GM19193 (cell line): ENCODE data around the gene TMC4.

Experiments used
- POLR2A ChIP-seq: IDR thresholded peaks from 4 replicates; pipeline ENCODE4 v1.6.1; 2011; ENCODE audit not compliant: insufficient read depth, insufficient read length; ENCODE audit errors: extremely low read depth

Gene TMC4

GRCh38 chr19:54115109-54116063 is 57.6 kb downstream of the TMC4 start, which contains the start of the genes PRPF31 and TFPT:
Gene PRPF31 (plus strand): TSS chr19:54115754. CDS start chr19:54118279, 2,525 bp downstream.
Gene TFPT (minus strand): TSS chr19:54115657. CDS start chr19:54115269, 388 bp downstream.
- TF ChIP-seq POLR2A = peak; percentile 72

- TF ChIP-seq POLR2A = peak; percentile 66
Observed at GRCh38 chr19:54114340-54115108, 58.4 kb downstream of the TMC4 start.
